ENCODE data around the gene SMAD7. TPM values are rescaled to one million over a fixed set of nuclear protein-coding genes. Genes with fewer than 3 reads are reported as not detected.

The SMAD7 gene
- total RNA-seq, 5 donors from 2014 or later (not counting 1 experiment from before 2014, with no cell fraction given), result 28.5 to 138 (median 57.7) TPM

DNA sequence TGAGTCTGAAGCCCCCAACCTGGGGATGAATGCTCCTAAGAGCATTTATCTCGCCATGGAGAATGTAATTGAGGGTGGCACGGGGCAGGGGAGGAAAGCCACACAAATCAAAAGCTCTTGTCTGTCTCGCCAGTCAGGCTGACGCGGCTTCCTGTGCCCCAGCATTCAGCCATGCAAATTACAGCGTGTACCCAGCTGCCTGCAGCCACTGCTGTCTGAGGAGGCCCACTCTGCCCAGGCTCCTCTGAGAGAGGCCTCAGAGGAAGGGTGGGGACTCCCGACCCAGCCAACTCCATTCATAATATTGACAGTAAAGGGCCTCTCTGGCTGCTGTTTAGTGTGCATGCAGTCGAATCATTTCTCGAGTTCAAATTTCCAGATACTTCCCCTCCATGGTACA lies 22.0 kb downstream of the SMAD7 start:
- ATAC-seq (replicated peaks in 1 of 4) (peak; percentile 91 to 96 (median 94)), DNase-seq (peak; percentile 37 to 87 (median 73))
- WGBS (ENCODE audit: insufficient coverage), result 2% methylated on average over 9 of the region's 9 CpGs
- Histone ChIP-seq H3K36me3 (ENCODE audit: control insufficient read depth in 2 of 2, extremely low read depth in 1 of 2, insufficient read depth in 1 of 2, low read length in 1 of 2) (no peaks in the 10 kb centered on the region), H3K27me3 (replicated peaks in 1 of 2; ENCODE audit: control insufficient read depth in 2 of 2, extremely low read depth in 1 of 2, insufficient read depth in 2 of 2, low read length in 1 of 2) (no peaks in the 10 kb centered on the region), H3K9me3 (no peaks in the 10 kb centered on the region), H3K4me3 (ENCODE audit: control insufficient read depth in 1 of 2, extremely low read depth in 1 of 2, low read length in 1 of 2) (peak overlapping the region in 1 of 2 donors; percentile 49), H3K27ac (ENCODE audit: low read length) (peak overlapping the region; percentile 22), H3K4me1 (ENCODE audit: control insufficient read depth in 1 of 2, extremely low read depth in 1 of 2, insufficient read depth in 2 of 2, low read length in 2 of 2) (peaks cover 65 to 97% of the 10 kb centered on the region in 2 experiments)
- Mint-ChIP-seq H3K36me3 (peaks cover 7% of the 10 kb centered on the region), H3K9me3 (no peaks in the 10 kb centered on the region), H3K27ac (peak overlapping the region; percentile 65 to 81), H3K4me3 (peak overlapping the region; percentile 58 to 73 (median 69)), H3K27me3 (no peaks in the 10 kb centered on the region), H3K4me1 (peaks cover 94 to 98% (median 97%) of the 10 kb centered on the region in 3 donors)
- POLR2A ChIA-PET, result interaction anchor here in 1 of 2 donors (1.0 kb wide), 3 partner anchors 12 to 24 kb away, joined by 4 to 17 read pairs (median 6); no protein-coding TSS in a partner anchor
- CTCF ChIA-PET, result interaction anchor here (0.5 to 0.7 kb wide), 3 partner anchors 12 to 915 kb away, joined by 3 to 5 read pairs (median 3); no protein-coding TSS in a partner anchor

DNA sequence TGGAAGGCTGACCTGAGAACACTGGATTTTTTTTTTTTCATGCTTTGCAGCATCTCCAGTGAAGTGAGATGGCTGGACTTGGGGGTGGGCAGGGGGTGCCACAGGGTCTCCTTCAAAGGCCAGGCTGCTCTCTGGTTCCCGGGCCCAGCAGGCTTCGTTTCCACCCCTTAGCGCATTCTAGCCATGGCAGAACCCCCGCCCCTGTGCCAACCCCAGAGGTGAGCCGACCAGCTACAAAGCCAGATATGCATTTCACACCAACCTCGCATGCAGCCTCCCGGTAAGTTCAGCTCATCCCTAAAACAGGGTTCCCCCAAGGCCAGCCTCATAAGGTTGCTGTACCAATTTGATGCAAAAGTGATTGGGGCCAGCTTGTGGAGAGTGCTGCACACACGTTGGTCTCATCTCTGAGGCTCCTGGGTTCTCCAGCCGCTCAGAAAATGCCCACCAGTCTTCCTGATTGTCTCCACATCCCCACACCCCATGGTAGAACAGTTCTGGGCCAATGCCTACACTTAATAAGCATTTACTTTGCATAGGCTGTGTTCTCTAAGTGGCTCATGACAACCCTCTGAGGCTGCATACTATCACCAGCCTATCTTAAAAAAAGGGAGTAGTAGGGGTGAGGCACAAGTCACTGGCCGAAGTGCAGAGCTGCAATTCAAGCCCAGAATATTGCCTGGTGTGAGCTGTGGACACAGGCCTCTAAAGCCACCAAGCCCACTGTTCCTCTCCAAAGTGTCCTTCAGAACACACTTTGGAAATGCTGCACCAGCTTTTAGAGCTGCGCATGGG lies 23.3 kb downstream of the SMAD7 start:
- DNase-seq, result no peak
- ChIA-PET POLR2A (interaction anchor here (0.5 to 1.2 kb wide), 2 partner anchors 27 to 114 kb away, joined by 5 to 8 read pairs; no protein-coding TSS in a partner anchor), CTCF (no interaction called here)
- no peak overlapping the region for H3K27ac ChIP-seq (ENCODE audit: low read length)
- H3K4me3 ChIP-seq (ENCODE audit: control insufficient read depth in 1 of 2, extremely low read depth in 1 of 2, low read length in 1 of 2), result no peak overlapping the region
- 85% methylated on average over 7 of the region's 11 CpGs for WGBS (ENCODE audit: insufficient coverage)
- H3K36me3 ChIP-seq (ENCODE audit: control insufficient read depth in 2 of 2, extremely low read depth in 1 of 2, insufficient read depth in 1 of 2, low read length in 1 of 2), result no peaks in the 10 kb centered on the region
- no peaks in the 10 kb centered on the region for H3K27me3 Mint-ChIP-seq
- no peaks in the 10 kb centered on the region for H3K27me3 ChIP-seq (replicated peaks in 1 of 2; ENCODE audit: control insufficient read depth in 2 of 2, extremely low read depth in 1 of 2, insufficient read depth in 2 of 2, low read length in 1 of 2)
- H3K4me1 ChIP-seq (ENCODE audit: control insufficient read depth in 1 of 2, extremely low read depth in 1 of 2, insufficient read depth in 2 of 2, low read length in 2 of 2), result peaks cover 64 to 97% of the 10 kb centered on the region in 2 experiments
- no peaks in the 10 kb centered on the region for H3K9me3 Mint-ChIP-seq
- peak overlapping the region in 2 of 3 donors; percentile 9 to 73 for H3K4me3 Mint-ChIP-seq
- peaks cover 95 to 98% (median 98%) of the 10 kb centered on the region in 3 donors for H3K4me1 Mint-ChIP-seq
- H3K36me3 Mint-ChIP-seq, result peaks cover 17% of the 10 kb centered on the region
- no peak overlapping the region for H3K27ac Mint-ChIP-seq
- H3K9me3 ChIP-seq, result no peaks in the 10 kb centered on the region
- no peak for ATAC-seq (replicated peaks in 1 of 4)

DNA sequence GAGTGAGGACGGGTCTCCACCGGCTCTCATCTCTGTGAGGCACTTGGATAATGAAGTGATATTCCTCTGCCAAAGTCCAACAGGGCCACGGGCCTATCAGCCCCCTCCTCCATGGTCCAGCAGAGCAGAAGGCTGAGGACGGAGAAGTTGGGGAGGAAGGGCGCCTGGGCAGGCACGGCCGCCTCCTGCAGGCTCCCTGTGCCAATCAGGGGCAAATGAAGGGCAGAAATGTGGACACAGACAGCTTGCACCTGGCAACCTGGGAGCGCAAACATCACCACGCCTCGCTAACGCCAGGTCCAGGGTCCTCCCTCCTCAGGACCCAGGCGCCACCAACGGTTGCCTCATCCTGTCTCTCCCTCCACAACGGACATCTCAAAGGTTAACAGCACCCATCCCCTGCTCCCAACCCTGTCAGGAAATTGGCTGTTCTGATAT lies 24.3 kb downstream of the SMAD7 start:
- Histone ChIP-seq H3K27ac (ENCODE audit: low read length) (no peak overlapping the region), H3K27me3 (replicated peaks in 1 of 2; ENCODE audit: control insufficient read depth in 2 of 2, extremely low read depth in 1 of 2, insufficient read depth in 2 of 2, low read length in 1 of 2) (no peaks in the 10 kb centered on the region), H3K9me3 (no peaks in the 10 kb centered on the region), H3K4me1 (ENCODE audit: control insufficient read depth in 1 of 2, extremely low read depth in 1 of 2, insufficient read depth in 2 of 2, low read length in 2 of 2) (peaks cover 62 to 95% of the 10 kb centered on the region in 2 experiments), H3K36me3 (ENCODE audit: control insufficient read depth in 2 of 2, extremely low read depth in 1 of 2, insufficient read depth in 1 of 2, low read length in 1 of 2) (peaks cover 0 to 2% of the 10 kb centered on the region in 2 donors), H3K4me3 (ENCODE audit: control insufficient read depth in 1 of 2, extremely low read depth in 1 of 2, low read length in 1 of 2) (no peak overlapping the region)
- H3K27ac Mint-ChIP-seq, result peak overlapping the region in 1 of 2 donors; percentile 6
- WGBS (ENCODE audit: insufficient coverage), result 95% methylated on average over 9 of the region's 14 CpGs
- peaks cover 20% of the 10 kb centered on the region for H3K36me3 Mint-ChIP-seq
- ATAC-seq (replicated peaks in 1 of 4) (no peak), DNase-seq (no peak)
- H3K9me3 Mint-ChIP-seq, result no peaks in the 10 kb centered on the region
- H3K4me1 Mint-ChIP-seq, result peaks cover 91 to 96% (median 92%) of the 10 kb centered on the region in 3 donors
- peak overlapping the region in 1 of 3 donors; percentile 73 for H3K4me3 Mint-ChIP-seq
- POLR2A ChIA-PET, result interaction anchor here in 1 of 2 donors (0.6 kb wide), 1 partner anchor 26 kb away, joined by 7 read pairs; no protein-coding TSS in a partner anchor
- CTCF ChIA-PET, result no interaction called here
- no peaks in the 10 kb centered on the region for H3K27me3 Mint-ChIP-seq

DNA sequence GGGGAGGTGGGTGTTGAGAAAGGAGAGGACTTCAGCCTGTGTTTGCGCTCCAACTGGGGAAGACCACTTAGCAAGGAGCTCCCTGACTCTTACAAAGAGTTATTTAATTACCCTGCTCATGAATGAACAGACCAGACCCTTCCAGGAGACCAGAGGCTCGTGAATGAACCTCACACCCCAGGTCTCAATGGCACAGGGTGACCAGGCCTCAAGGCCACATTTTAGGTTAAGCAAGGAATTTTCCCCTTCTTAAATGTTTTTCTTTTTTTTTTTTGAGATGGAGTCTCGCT lies 25.3 kb downstream of the SMAD7 start:
- POLR2A ChIA-PET, result no interaction called here
- ATAC-seq (replicated peaks in 1 of 4), result no peak

DNA sequence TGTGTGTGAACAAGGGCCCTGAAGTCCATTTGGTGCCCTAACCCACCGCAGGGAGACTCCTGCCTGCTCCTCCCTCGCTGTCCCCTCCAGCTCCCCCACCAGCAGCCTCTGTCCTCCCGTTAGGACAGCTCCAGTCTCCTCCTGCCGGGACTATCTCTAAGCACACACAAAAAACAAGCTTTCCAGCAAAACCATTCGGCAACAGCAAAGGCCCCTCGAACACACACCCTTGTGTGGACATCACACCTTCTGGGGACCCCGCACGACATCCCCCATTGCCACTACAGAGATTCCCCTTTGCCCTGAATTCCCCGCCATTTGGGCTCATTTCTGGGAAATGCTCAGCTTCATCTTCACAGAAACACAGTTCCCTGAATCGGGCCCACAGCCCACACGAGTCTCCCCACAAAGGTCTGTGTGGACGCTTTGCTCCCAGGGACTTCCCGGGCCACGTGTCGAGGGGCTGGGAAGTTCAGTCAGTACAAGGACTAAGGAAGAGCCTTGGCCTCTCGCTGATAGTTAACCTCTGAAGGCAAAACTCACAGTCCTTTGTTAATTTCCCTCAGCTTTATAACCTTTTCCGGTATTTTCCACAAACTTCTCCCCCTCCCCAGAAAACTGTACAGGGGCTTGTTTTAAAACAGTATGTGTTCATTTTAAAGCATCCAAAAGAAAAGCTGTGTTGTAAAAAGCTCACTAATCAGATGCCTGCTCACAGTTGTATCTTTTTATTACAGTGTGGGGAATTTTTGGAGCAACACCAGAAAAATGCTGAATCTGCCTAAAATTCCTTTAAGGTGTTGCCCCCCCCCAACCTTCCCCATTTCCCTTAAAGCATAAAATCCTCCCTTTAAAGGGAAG lies 25.9 kb downstream of the SMAD7 start:
- H3K9me3 Mint-ChIP-seq, result no peaks in the 10 kb centered on the region
- no peaks in the 10 kb centered on the region for H3K27me3 Mint-ChIP-seq
- ATAC-seq (replicated peaks in 1 of 4) (no peak), DNase-seq (peak in 1 of 35 experiments; percentile 15)
- Histone ChIP-seq H3K27me3 (replicated peaks in 1 of 2; ENCODE audit: control insufficient read depth in 2 of 2, extremely low read depth in 1 of 2, insufficient read depth in 2 of 2, low read length in 1 of 2) (no peaks in the 10 kb centered on the region), H3K4me1 (ENCODE audit: control insufficient read depth in 1 of 2, extremely low read depth in 1 of 2, insufficient read depth in 2 of 2, low read length in 2 of 2) (peaks cover 58 to 81% of the 10 kb centered on the region in 2 experiments), H3K36me3 (ENCODE audit: control insufficient read depth in 2 of 2, extremely low read depth in 1 of 2, insufficient read depth in 1 of 2, low read length in 1 of 2) (peaks cover 9 to 17% of the 10 kb centered on the region in 2 donors), H3K27ac (ENCODE audit: low read length) (no peak overlapping the region), H3K9me3 (no peaks in the 10 kb centered on the region), H3K4me3 (ENCODE audit: control insufficient read depth in 1 of 2, extremely low read depth in 1 of 2, low read length in 1 of 2) (no peak overlapping the region)
- POLR2A ChIA-PET, result interaction anchor here (0.7 to 0.8 kb wide), 2 partner anchors 53 to 111 kb away, joined by 3 read pairs; no protein-coding TSS in a partner anchor
- H3K27ac Mint-ChIP-seq, result peak overlapping the region in 1 of 2 donors; percentile 57
- peaks cover 35% of the 10 kb centered on the region for H3K36me3 Mint-ChIP-seq
- CTCF ChIA-PET, result interaction anchor here (0.6 to 1.4 kb wide), 5 partner anchors 18 to 363 kb away, joined by 3 to 7 read pairs (median 4); no protein-coding TSS in a partner anchor
- peaks cover 86 to 92% (median 88%) of the 10 kb centered on the region in 3 donors for H3K4me1 Mint-ChIP-seq
- peak overlapping the region; percentile 34 to 84 (median 54) for H3K4me3 Mint-ChIP-seq
- 64% methylated on average over 11 of the region's 17 CpGs for WGBS (ENCODE audit: insufficient coverage)

More for the DNA sequence above, 25.3 kb downstream of the SMAD7 start:
- Histone ChIP-seq H3K4me3 (ENCODE audit: control insufficient read depth in 1 of 2, extremely low read depth in 1 of 2, low read length in 1 of 2) (no peak overlapping the region), H3K27me3 (replicated peaks in 1 of 2; ENCODE audit: control insufficient read depth in 2 of 2, extremely low read depth in 1 of 2, insufficient read depth in 2 of 2, low read length in 1 of 2) (no peaks in the 10 kb centered on the region), H3K36me3 (ENCODE audit: control insufficient read depth in 2 of 2, extremely low read depth in 1 of 2, insufficient read depth in 1 of 2, low read length in 1 of 2) (peaks cover 7 to 12% of the 10 kb centered on the region in 2 donors), H3K4me1 (ENCODE audit: control insufficient read depth in 1 of 2, extremely low read depth in 1 of 2, insufficient read depth in 2 of 2, low read length in 2 of 2) (peaks cover 59 to 87% of the 10 kb centered on the region in 2 experiments), H3K27ac (ENCODE audit: low read length) (no peak overlapping the region), H3K9me3 (no peaks in the 10 kb centered on the region)
- no peak overlapping the region for H3K27ac Mint-ChIP-seq
- DNase-seq, result peak in 1 of 35 experiments; percentile 4
- H3K4me3 Mint-ChIP-seq, result peak overlapping the region in 1 of 3 donors; percentile 84
- peaks cover 88 to 93% (median 89%) of the 10 kb centered on the region in 3 donors for H3K4me1 Mint-ChIP-seq
- no peaks in the 10 kb centered on the region for H3K27me3 Mint-ChIP-seq
- H3K9me3 Mint-ChIP-seq, result no peaks in the 10 kb centered on the region
- WGBS (ENCODE audit: insufficient coverage), result 80% methylated on average over 1 of the region's 3 CpGs
- CTCF ChIA-PET, result interaction anchor here in 1 of 2 donors (0.7 to 1.4 kb wide), 3 partner anchors 51 to 362 kb away, joined by 3 to 4 read pairs (median 4); no protein-coding TSS in a partner anchor
- peaks cover 30% of the 10 kb centered on the region for H3K36me3 Mint-ChIP-seq

Data from T-cell (primary cell).